Fibroblast of pulmonary artery (primary cell): ENCODE results near the gene OPHN1.

ENCODE experiments used
- DNase-seq: peaks from one replicate; pipeline ENCODE4 v3.0.0-alpha.2; 2010; ENCODE audit warnings: low read depth
- H3K4me3 ChIP-seq: replicated peaks from 2 replicates; pipeline ENCODE4 v1.5.1; 2011; ENCODE audit warnings: low read depth, mild to moderate bottlenecking, control low read depth, low read length, moderate library complexity
- TF ChIP-seq, protein P1 (sequence below): IDR thresholded peaks from 2 replicates; pipeline ENCODE4 v1.5.1; 2011; ENCODE audit warnings: mild to moderate bottlenecking, control low read depth, low read length, inconsistent platforms; ENCODE audit errors: missing control alignments

Gene OPHN1

DNA sequence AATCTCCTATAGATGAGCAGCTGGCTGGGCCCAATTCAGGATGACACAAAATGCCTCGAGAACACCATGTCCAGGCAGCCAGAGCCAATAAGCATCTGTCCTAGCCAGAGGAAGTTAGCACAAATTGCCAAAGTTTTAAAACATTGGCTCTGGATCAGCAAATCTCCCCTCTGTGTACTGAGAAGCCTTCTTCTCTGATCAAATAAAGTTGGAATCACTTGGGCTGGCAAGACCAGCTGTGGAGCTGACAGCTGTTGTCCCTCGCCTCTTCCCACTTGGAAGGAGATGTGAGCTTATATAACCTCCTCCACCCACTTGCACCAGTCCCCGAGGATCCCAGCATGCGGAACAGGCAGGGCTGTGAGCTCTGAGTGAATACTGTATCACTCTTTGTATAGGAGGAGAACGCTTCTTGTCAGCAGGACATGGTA, 183.9 kb downstream of the OPHN1 start:
- TF ChIP-seq, protein P1, sequence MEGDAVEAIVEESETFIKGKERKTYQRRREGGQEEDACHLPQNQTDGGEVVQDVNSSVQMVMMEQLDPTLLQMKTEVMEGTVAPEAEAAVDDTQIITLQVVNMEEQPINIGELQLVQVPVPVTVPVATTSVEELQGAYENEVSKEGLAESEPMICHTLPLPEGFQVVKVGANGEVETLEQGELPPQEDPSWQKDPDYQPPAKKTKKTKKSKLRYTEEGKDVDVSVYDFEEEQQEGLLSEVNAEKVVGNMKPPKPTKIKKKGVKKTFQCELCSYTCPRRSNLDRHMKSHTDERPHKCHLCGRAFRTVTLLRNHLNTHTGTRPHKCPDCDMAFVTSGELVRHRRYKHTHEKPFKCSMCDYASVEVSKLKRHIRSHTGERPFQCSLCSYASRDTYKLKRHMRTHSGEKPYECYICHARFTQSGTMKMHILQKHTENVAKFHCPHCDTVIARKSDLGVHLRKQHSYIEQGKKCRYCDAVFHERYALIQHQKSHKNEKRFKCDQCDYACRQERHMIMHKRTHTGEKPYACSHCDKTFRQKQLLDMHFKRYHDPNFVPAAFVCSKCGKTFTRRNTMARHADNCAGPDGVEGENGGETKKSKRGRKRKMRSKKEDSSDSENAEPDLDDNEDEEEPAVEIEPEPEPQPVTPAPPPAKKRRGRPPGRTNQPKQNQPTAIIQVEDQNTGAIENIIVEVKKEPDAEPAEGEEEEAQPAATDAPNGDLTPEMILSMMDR: no peak
- H3K4me3 ChIP-seq: no peak overlapping the region
- peak; percentile 3 for DNase-seq

DNA sequence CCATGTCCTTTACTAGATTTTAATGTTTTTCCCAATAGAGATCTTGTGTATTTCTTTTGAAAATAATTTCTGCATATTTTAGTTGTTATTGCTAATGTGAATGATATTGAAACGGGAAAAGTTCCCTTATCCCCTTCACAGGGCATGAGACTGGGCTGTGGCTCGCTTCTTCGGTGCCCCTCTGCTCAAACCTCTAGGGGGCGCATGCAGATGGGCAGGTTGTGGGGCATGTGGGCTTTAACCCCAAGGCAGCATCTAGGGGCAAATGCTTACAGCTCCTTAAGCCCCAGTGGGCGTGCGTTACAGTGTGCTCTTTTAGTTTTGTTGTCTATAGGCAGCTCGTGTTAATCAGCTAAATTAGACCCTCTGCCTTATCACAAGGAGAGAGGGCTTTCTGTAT, 194.7 kb downstream of the OPHN1 start:
- no peak for DNase-seq
- H3K4me3 ChIP-seq: no peak overlapping the region
- TF ChIP-seq, protein P1: peak; percentile 39

DNA sequence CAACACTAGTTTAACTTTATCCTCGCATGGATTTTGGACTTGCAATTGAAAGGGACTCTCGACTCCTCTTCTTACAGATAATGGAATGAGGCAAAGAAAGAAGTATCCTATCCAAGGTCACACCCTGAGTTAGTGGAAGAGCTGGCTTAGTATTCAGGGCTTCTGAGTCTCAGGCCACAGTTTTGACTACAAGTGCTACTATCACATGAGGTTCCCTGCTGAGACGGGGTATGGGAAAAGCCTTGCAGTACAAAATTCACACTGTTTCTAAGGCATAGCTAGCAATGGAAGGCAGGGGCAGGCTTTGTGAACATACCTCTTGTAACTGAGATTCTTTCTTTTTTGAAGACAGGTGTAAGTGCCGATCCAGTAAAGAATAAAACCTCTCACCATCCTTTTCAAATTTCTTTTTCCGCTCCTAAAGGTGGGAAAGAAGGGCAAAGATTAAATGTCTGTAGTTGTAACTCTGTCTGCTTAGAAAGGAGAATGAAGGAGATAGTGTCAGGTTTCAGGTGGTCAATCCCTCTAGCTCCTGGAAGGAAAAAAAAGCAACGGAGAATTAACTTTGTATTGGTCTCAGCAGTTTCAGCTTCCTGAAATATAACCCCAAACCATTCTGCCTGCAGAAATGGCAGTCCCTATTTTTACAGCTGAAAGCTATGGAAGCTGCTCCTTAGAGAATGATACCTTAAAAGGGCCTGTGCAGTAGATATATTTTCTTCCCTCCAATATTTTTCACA, 199.0 kb downstream of the OPHN1 start:
- TF ChIP-seq, protein P1: no peak
- DNase-seq: no peak
- no peak overlapping the region for H3K4me3 ChIP-seq

DNA sequence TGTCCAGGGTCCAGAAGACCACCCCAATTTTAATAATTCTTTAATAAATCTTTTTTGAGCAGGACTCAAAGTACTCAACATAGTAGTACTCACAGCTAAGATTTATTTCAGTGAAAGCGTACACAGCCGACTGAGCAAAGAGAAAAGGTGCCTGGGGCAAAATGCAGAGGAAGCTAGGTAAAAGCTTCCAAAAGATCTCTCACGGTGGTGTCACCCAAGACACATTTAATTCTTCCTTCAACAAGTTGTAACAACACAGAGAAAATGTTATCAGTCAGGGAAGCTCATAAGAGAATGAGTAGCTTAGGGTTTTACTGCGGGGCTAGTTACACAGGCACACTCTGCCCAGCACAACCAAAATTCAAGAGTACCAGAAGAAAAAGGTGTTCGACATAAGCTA, 201.1 kb downstream of the OPHN1 start:
- no peak for DNase-seq
- TF ChIP-seq, protein P1: no peak
- no peak overlapping the region for H3K4me3 ChIP-seq

DNA sequence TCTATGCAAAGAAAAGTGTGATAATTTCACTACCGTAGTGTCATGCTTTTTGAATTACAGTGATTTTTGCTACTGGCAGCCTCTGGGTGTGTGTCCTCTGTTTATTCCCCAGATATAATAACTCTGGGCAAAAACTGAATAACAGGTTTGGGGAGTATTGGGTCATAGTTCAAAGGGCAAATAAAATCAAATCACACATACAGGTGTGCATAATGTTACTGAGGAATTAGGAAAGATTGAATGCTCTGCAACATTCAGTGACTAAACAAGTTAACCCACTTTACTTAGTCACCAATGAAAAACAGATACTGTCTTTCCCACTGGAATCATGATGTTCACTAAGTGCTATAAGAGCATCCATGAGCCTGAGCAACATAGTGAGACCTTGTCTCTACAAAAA, 224.3 kb downstream of the OPHN1 start:
- no peak for DNase-seq
- no peak overlapping the region for H3K4me3 ChIP-seq
- TF ChIP-seq, protein P1: no peak

DNA sequence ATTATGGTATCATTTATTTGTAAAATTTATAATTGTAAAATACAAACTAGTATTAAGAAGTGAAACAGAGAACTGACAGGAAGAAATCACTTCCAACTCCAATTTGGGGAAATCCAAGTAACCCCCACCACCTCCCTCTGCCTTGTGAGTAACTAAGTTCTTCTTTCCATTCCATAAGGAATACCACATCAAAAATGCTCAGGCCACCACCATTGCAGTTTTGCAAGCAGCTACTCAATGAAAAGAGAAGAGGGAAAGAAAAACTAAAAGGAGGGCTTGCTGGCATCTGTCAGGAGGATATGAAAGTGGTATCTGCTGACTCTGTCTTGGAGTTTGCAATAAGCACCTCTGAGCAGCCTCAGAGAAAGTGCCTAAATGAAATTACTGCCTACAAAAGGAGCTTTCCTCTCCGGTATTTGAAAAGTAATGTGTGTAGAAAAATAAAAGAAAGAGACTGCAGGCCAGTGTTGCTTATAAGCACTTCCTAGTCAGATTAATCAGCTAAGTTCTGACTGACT, 228.7 kb downstream of the OPHN1 start:
- TF ChIP-seq, protein P1: no peak
- H3K4me3 ChIP-seq: no peak overlapping the region
- no peak for DNase-seq

DNA sequence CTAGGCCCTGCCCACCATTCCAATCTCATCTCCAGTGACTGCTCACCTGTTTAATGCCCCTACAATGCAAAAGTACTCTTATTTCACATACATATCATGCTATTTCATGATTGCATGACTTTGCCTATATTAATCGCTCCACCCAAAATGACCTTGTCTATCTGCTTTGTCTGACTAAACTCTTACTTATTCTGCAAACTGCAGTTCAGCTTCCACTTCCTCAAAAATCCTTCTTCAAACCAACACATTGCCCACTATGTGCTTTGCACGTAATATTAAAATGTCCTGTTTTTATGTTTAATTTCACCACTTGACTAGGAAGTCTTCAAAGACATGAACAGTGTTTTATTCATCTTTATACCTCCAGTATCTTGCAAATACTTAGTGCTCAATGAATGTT, 229.6 kb downstream of the OPHN1 start:
- no peak overlapping the region for H3K4me3 ChIP-seq
- TF ChIP-seq, protein P1: no peak
- DNase-seq: no peak
